H1 (cell line): ENCODE data around the gene CDC14B. TPM values are rescaled to one million over a fixed set of nuclear protein-coding genes. Genes with fewer than 3 reads are reported as not detected.

ENCODE experiments used
- CTCF ChIA-PET: fragments of 300-600 bp; sonication (Branson Sonifier 250); formaldehyde crosslinking; loops from one replicate; lab custom pipeline; 2021; ENCODE audit not compliant: partially characterized antibody; lab: Charles Lee
- POLR2A ChIA-PET: fragments of 300-600 bp; sonication (Branson Sonifier 250); formaldehyde crosslinking; loops from one replicate; lab custom pipeline; 2021; ENCODE audit warnings: inconsistent platforms; ENCODE audit not compliant: partially characterized antibody; lab: Charles Lee
- DNase-seq, 2 experiments: peaks; one replicate each; pipeline versions ENCODE4 v3.0.0 to v3.0.0-alpha.2; 2010 to 2022; ENCODE audit warnings: low spot score in 2 of 2, low read depth in 1 of 2, mixed read lengths in 1 of 2
- FAIRE-seq: peaks from 2 replicates; lab custom pipeline; 2011; peaks lifted over from hg19 to GRCh38; lab: Jason Lieb, UNC
- H2AFZ ChIP-seq: 2 replicates; pipeline ENCODE4 v1.8.1; 2012; ENCODE audit warnings: low read length, inconsistent platforms
- H2AK5ac ChIP-seq: 2 replicates; pipeline ENCODE4 v1.6.1; 2013; ENCODE audit warnings: low read depth, low read length
- H2BK120ac ChIP-seq: replicated peaks from 2 replicates; pipeline ENCODE3; 2013; ENCODE audit warnings: low read depth, low read length, inconsistent platforms
- H2BK12ac ChIP-seq: 2 replicates; pipeline ENCODE4 v1.6.1; 2013; ENCODE audit warnings: low read depth, low read length
- H2BK15ac ChIP-seq: 2 replicates; pipeline ENCODE4 v1.6.1; 2013; ENCODE audit warnings: low read length
- H2BK20ac ChIP-seq: 2 replicates; pipeline ENCODE4 v1.6.1; 2013; ENCODE audit warnings: low read length
- H2BK5ac ChIP-seq: 2 replicates; pipeline ENCODE4 v1.6.1; 2013; ENCODE audit warnings: low read depth, low read length
- H3K14ac ChIP-seq: 2 replicates; pipeline ENCODE4 v1.6.1; 2013; ENCODE audit warnings: inconsistent platforms; ENCODE audit not compliant: insufficient read length
- H3K18ac ChIP-seq: 2 replicates; pipeline ENCODE4 v1.6.1; 2013; ENCODE audit warnings: low read length; ENCODE audit errors: extremely low read depth
- H3K23ac ChIP-seq: 2 replicates; pipeline ENCODE4 v1.6.1; 2013; ENCODE audit warnings: inconsistent platforms; ENCODE audit not compliant: insufficient read length
- H3K23me2 ChIP-seq: 2 replicates; pipeline ENCODE4 v1.6.1; 2013; ENCODE audit warnings: low read depth, low read length
- H3K27ac ChIP-seq: 2 replicates; pipeline ENCODE4 v1.6.1; 2011; ENCODE audit warnings: low read depth, low read length, inconsistent platforms
- H3K27me3 ChIP-seq, 4 experiments: replicated peaks in 1 of 4; 1 replicate in 1 of 4; 2 replicates in 3 of 4; pipeline versions ENCODE4 v1.6.1 to v1.8.1; 2011 to 2013; ENCODE audit warnings: low read length in 3 of 4, mild to moderate bottlenecking in 3 of 4, inconsistent platforms in 2 of 4, mixed read lengths in 2 of 4, moderate library complexity in 1 of 4; ENCODE audit not compliant: control insufficient read depth in 3 of 4, insufficient read depth in 3 of 4; ENCODE audit errors: extremely low read depth in 1 of 4
- H3K36me3 ChIP-seq, 4 experiments: 2 replicates each; pipeline versions ENCODE4 v1.6.1 to v1.8.1; 2011 to 2013; ENCODE audit warnings: mild to moderate bottlenecking in 4 of 4, low read length in 3 of 4, moderate library complexity in 2 of 4, control low read depth in 1 of 4, inconsistent platforms in 1 of 4; ENCODE audit not compliant: insufficient read depth in 4 of 4, control insufficient read depth in 2 of 4
- H3K4ac ChIP-seq: replicated peaks from 2 replicates; pipeline ENCODE3; 2013; ENCODE audit warnings: low read length, low read depth, mixed read lengths, inconsistent platforms; ENCODE audit not compliant: insufficient read length
- H3K4me1 ChIP-seq, 4 experiments: replicated peaks in 1 of 4; 1 replicate in 1 of 4; 2 replicates in 3 of 4; pipeline versions ENCODE4 v1.6.1 to v1.8.1; 2011 to 2013; ENCODE audit warnings: low read length in 3 of 4, inconsistent platforms in 2 of 4, mixed read lengths in 1 of 4; ENCODE audit not compliant: insufficient read depth in 4 of 4, control insufficient read depth in 3 of 4
- H3K4me2 ChIP-seq, 2 experiments: 2 replicates each; pipeline versions ENCODE4 v1.6.1 to v1.8.1; 2011 to 2013; ENCODE audit warnings: low read depth in 2 of 2, low read length in 2 of 2, control low read depth in 1 of 2, inconsistent platforms in 1 of 2, mild to moderate bottlenecking in 1 of 2; ENCODE audit not compliant: insufficient read depth in 1 of 2
- H3K4me3 ChIP-seq, 4 experiments: fragments of 200-600, 300-600 bp in 1 of 4; sonication (generic), shearing (Covaris generic), sonication (Bioruptor Twin) in 1 of 4; 2 replicates each; pipeline versions ENCODE4 v1.5.1 to v1.8.1; 2011 to 2016; ENCODE audit warnings: low read length in 4 of 4, low read depth in 3 of 4, control low read depth in 2 of 4, inconsistent platforms in 2 of 4, mild to moderate bottlenecking in 2 of 4, mixed read lengths in 1 of 4, moderate library complexity in 1 of 4; ENCODE audit not compliant: insufficient read depth in 2 of 4; ENCODE audit errors: extremely low read depth in 1 of 4
- H3K56ac ChIP-seq: replicated peaks from 2 replicates; pipeline ENCODE3; 2013; ENCODE audit warnings: low read depth, mild to moderate bottlenecking, mixed read lengths, low read length, inconsistent platforms; ENCODE audit not compliant: insufficient read length
- H3K79me1 ChIP-seq: 2 replicates; pipeline ENCODE4 v1.6.1; 2013; ENCODE audit warnings: low read depth, low read length, control low read depth
- H3K79me2 ChIP-seq, 2 experiments: 2 replicates each; pipeline versions ENCODE4 v1.6.1 to v1.8.1; 2012 to 2013; ENCODE audit warnings: low read length in 2 of 2, mild to moderate bottlenecking in 2 of 2, inconsistent platforms in 1 of 2; ENCODE audit not compliant: insufficient read depth in 2 of 2, control insufficient read depth in 1 of 2
- H3K9ac ChIP-seq, 4 experiments: replicated peaks in 1 of 4; 1 replicate in 1 of 4; 2 replicates in 3 of 4; pipeline versions ENCODE4 v1.6.1 to v1.8.1; 2011 to 2013; ENCODE audit warnings: low read depth in 3 of 4, low read length in 3 of 4, control low read depth in 2 of 4, mild to moderate bottlenecking in 2 of 4, moderate library complexity in 2 of 4, inconsistent platforms in 1 of 4; ENCODE audit errors: extremely low read depth in 1 of 4
- H3K9me3 ChIP-seq, 2 experiments: 2 replicates each; pipeline versions ENCODE4 v1.6.1 to v1.8.1; 2012 to 2013; ENCODE audit warnings: mild to moderate bottlenecking in 2 of 2, moderate library complexity in 2 of 2, control low read depth in 1 of 2, inconsistent platforms in 1 of 2, low read depth in 1 of 2, low read length in 1 of 2, mixed read lengths in 1 of 2; ENCODE audit not compliant: insufficient read depth in 2 of 2
- H4K20me1 ChIP-seq, 2 experiments: replicated peaks in 1 of 2; 2 replicates each; pipeline versions ENCODE3 to v1.8.1; 2011 to 2013; ENCODE audit warnings: inconsistent platforms in 2 of 2, low read length in 2 of 2, mild to moderate bottlenecking in 1 of 2; ENCODE audit not compliant: insufficient read depth in 2 of 2, control insufficient read depth in 1 of 2
- H4K5ac ChIP-seq: 2 replicates; pipeline ENCODE4 v1.6.1; 2013; ENCODE audit warnings: low read length, low read depth, mixed read lengths, inconsistent platforms; ENCODE audit not compliant: insufficient read length
- H4K8ac ChIP-seq: 2 replicates; pipeline ENCODE4 v1.8.0; 2013; ENCODE audit warnings: mild to moderate bottlenecking, moderate library complexity, low read length, inconsistent platforms; ENCODE audit not compliant: insufficient read depth; ENCODE audit errors: extremely low read depth
- H4K91ac ChIP-seq: replicated peaks from 2 replicates; pipeline ENCODE3; 2013; ENCODE audit warnings: low read length, mixed read lengths, inconsistent platforms; ENCODE audit not compliant: insufficient read length
- CHD1 ChIP-seq: IDR thresholded peaks from 2 replicates; pipeline ENCODE4 v1.6.1; 2012; ENCODE audit warnings: low read depth, low read length, improper control_type of control experiment
- EZH2 ChIP-seq: fragments of 200-600 bp; sonication (generic); IDR thresholded peaks from 2 replicates; pipeline ENCODE4 v1.7.1; 2012; ENCODE audit warnings: low read depth, mild to moderate bottlenecking, moderate library complexity, low read length, inconsistent platforms; ENCODE audit not compliant: severe bottlenecking
- RAD21 ChIP-seq, 2 experiments: IDR thresholded peaks in 1 of 2; conservative IDR thresholded peaks in 1 of 2; 2 replicates each; pipeline ENCODE4 v1.6.1; 2011; ENCODE audit warnings: low read depth in 2 of 2, low read length in 2 of 2, improper control_type of control experiment in 1 of 2, inconsistent platforms in 1 of 2, mild to moderate bottlenecking in 1 of 2, moderate library complexity in 1 of 2
- TAF7 ChIP-seq: optimal IDR thresholded peaks from 2 replicates; pipeline ENCODE3; 2011; ENCODE audit warnings: low read depth, mild to moderate bottlenecking, inconsistent platforms, low read length, moderate library complexity, borderline replicate concordance
- USF2 ChIP-seq: IDR thresholded peaks from 2 replicates; pipeline ENCODE4 v1.6.1; 2011; ENCODE audit warnings: low read length, improper control_type of control experiment
- WGBS, 2 experiments: shearing (Covaris generic) in 1 of 2; methylation state at CpG; one replicate each; pipeline versions ENCODE4 v1.1.6 to v1.1.7; 2013 to 2015; ENCODE audit warnings: low lambda C conversion rate in 2 of 2, mixed read lengths in 2 of 2, inconsistent platforms in 1 of 2, low coverage in 1 of 2, missing lambda C conversion rate in 1 of 2; ENCODE audit not compliant: insufficient replicate concordance in 2 of 2, insufficient coverage in 1 of 2, insufficient read length in 1 of 2; ENCODE audit errors: extremely low coverage in 1 of 2, missing lambda C conversion rate in 1 of 2; 5-methylcytosine and 5-hydroxymethylcytosine counted together
- long read RNA-seq, 2 experiments: library from RNA in 1 of 2; library from capped mRNA in 1 of 2; stranded (forward); transcript quantifications; one replicate each; pipeline ENCODE4 v2.0.0, GENCODE V29; 2021; ENCODE audit warnings: inconsistent platforms in 1 of 2
- polyA minus RNA-seq, 3 experiments: library from RNA; depleted of rRNA, polyadenylated mRNA; stranded (reverse); fragments of >200 nt; gene quantifications; 1 replicate in 2 of 3; 2 replicates in 1 of 3; pipeline ENCODE4 v1.2.3, GENCODE V29; 2011
- polyA plus RNA-seq, 7 experiments: library from polyadenylated mRNA; depleted of rRNA in 3 of 7; stranded (reverse) in 5 of 7; unstranded in 2 of 7; fragments of >200 nt in 5 of 7; fragments of 200-250 nt in 2 of 7; gene quantifications; 1 replicate in 5 of 7; 2 replicates in 1 of 7; 4 replicates in 1 of 7; pipeline versions ENCODE4 v1.2.1 to v1.2.3, GENCODE V29; 2011 to 2013; ENCODE audit warnings: missing spikeins in 2 of 7, mixed read lengths in 2 of 7
- total RNA-seq: library from RNA; stranded (reverse); fragmentation: NEBNext Ultra II Directional; extraction: Animal tissue kit (Norgen Biotek cat#: 25700); gene quantifications from 2 replicates; pipeline ENCODE4 v1.2.1, GENCODE V29; 2021

The CDC14B gene
- total RNA-seq = 43.7 and 44.6 TPM in 2 replicates
- 12.7 and 17.2 TPM in 2 replicates for polyA plus RNA-seq (2011; rRNA removed)
- 16.5 TPM for polyA plus RNA-seq (2011; cell fraction: cytosol; rRNA removed)
- polyA plus RNA-seq (2011; cell fraction: nucleus; rRNA removed) = 23.6 TPM
- 20.9 to 29.1 TPM (median 22.0 TPM) in 4 replicates for polyA plus RNA-seq (2012, experiment 1 of 2)
- polyA plus RNA-seq (2012, experiment 2 of 2) = 3.3 TPM
- polyA plus RNA-seq (2013, experiment 1 of 2) = 26.4 TPM
- 26.0 TPM for polyA plus RNA-seq (2013, experiment 2 of 2)
- polyA minus RNA-seq (2011; rRNA and poly(A)+ RNA removed) = 45.3 and 63.8 TPM in 2 replicates
- polyA minus RNA-seq (2011; cell fraction: cytosol; rRNA and poly(A)+ RNA removed) = 20.8 TPM
- 73.7 TPM for polyA minus RNA-seq (2011; cell fraction: nucleus; rRNA and poly(A)+ RNA removed)
- long read RNA-seq, experiment 1, full-length matches to known transcripts = 3 of 38 reads
- long read RNA-seq, experiment 1, partial matches to known transcripts = 4 of 38 reads
- long read RNA-seq, experiment 1, other reads (novel, unspliced or antisense) = 31 of 38 reads
- long read RNA-seq, experiment 2, partial matches to known transcripts = 2 of 4 reads
- long read RNA-seq, experiment 2, other reads (novel, unspliced or antisense) = 2 of 4 reads

- Histone ChIP-seq H2BK5ac (no peak within 1 kb of the TSS; the same call in 1 of the 2 replicates), H3K27me3 (peaks cover 0 to 13% (median 6%) of the 10 kb centered on the region in 4 experiments; a peak in 5 of 7 replicates), H2BK15ac (no peak within 1 kb of the TSS), H3K79me1 (peaks cover 5% of the 10 kb centered on the region; the same call in 1 of the 2 replicates), H4K91ac (no peak within 1 kb of the TSS), H3K14ac (no peak within 1 kb of the TSS), H4K5ac (no peak within 1 kb of the TSS), H3K4me2 (peak within 1 kb of the TSS; percentile 82 to 98), H3K9me3 (no peaks in the 10 kb centered on the region), H3K18ac (peak within 1 kb of the TSS; percentile 63; the same call in 1 of the 2 replicates), H3K23ac (no peak within 1 kb of the TSS), H3K9ac (peak within 1 kb of the TSS; percentile 16 to 53 (median 34); a peak in 5 of 7 replicates), H2AFZ (0 out of 2 replicates have a peak within 1 kb of the TSS, but pooled peaks have one; percentile 10), H3K79me2 (peaks cover 2 to 37% of the 10 kb centered on the region in 2 experiments; a peak in 2 of 4 replicates), H2BK120ac (peak within 1 kb of the TSS; percentile 3), H4K20me1 (peaks cover 15% of the 10 kb centered on the region in 2 experiments), H2BK20ac (no peak within 1 kb of the TSS), H3K36me3 (no peaks in the 10 kb centered on the region), H3K4me1 (peaks cover 4 to 12% (median 10%) of the 10 kb centered on the region in 4 experiments), H4K8ac (peak within 1 kb of the TSS; percentile 82; the same call in 1 of the 2 replicates), H3K4me3 (peak within 1 kb of the TSS; percentile 51 to 85 (median 72)), H3K23me2 (peaks cover 17% of the 10 kb centered on the region), H2BK12ac (no peak within 1 kb of the TSS), H3K4ac (no peak within 1 kb of the TSS), H2AK5ac (no peak within 1 kb of the TSS), H3K56ac (no peak within 1 kb of the TSS), H3K27ac (no peak within 1 kb of the TSS)
- DNase-seq (peak; percentile 60 to 96), FAIRE-seq (peak; percentile 84)
- ChIA-PET CTCF (interaction anchor here (1.0 to 2.0 kb wide), 6 partner anchors 9 to 186 kb away, joined by 3 to 5 read pairs (median 4); no protein-coding TSS in a partner anchor), POLR2A (interaction anchor here (0.7 kb wide), 1 partner anchor 16 kb away, joined by 3 read pairs; no protein-coding TSS in a partner anchor)
- 1% methylated on average over 44 of the region's 66 CpGs; no CpG with 5 or more reads in 1 of the 2 experiments for WGBS, 2 experiments
- TF ChIP-seq CHD1 (no peak), EZH2 (no peak), USF2 (no peak), TAF7 (peak; percentile 30), RAD21 (IDR thresholded peaks at IDR 0.05 in 1 of 2, conservative IDR thresholded peaks at IDR 0.05 in 1 of 2; ENCODE audit: low read depth in 2 of 2, low read length in 2 of 2) (0 out of 4 replicates have a peak, but pooled peaks of 1 of the 2 experiments have one; percentile 3)
These were observed at the start of gene CDC14B for GRCh38 chr9:96619491-96620180. TSS of gene CDC14B (minus strand) at chr9:96619843. CDS start at chr9:96619378, 465 bp downstream.
